Activated CD4-positive, alpha-beta T cell treated with anti-CD3 and anti-CD28 coated beads, Interleukin-2, amount 50 U/mL, for 16 hours (primary cell): ENCODE data around the gene UBE2L6.

Experiments used
- DNase-seq: peaks from one replicate; pipeline ENCODE4 v3.0.0-alpha.2; 2020

Gene UBE2L6

GRCh38 chr11:57567515-57568329, at the start of gene UBE2L6:
UBE2L6 (minus strand) TSS chr11:57567672; CDS start chr11:57567611, 61 bp downstream.
- DNase-seq = peak; percentile 66

- no peak for DNase-seq
Observed at GRCh38 chr11:57616595-57616994, 49.1 kb upstream of the UBE2L6 start.

- DNase-seq = no peak
Observed at GRCh38 chr11:57615308-57615707, 47.8 kb upstream of the UBE2L6 start.

- DNase-seq = no peak
Observed at GRCh38 chr11:57614234-57614772, 46.8 kb upstream of the UBE2L6 start.

- no peak for DNase-seq
Observed at GRCh38 chr11:57610170-57610569, 42.7 kb upstream of the UBE2L6 start.

GRCh38 chr11:57605028-57605420, 37.6 kb upstream of the UBE2L6 start:
- no peak for DNase-seq

GRCh38 chr11:57604296-57605027, 37.0 kb upstream of the UBE2L6 start:
- no peak for DNase-seq

GRCh38 chr11:57601297-57601696, 33.8 kb upstream of the UBE2L6 start:
- DNase-seq = no peak

GRCh38 chr11:57599381-57599780, 31.9 kb upstream of the UBE2L6 start:
- no peak for DNase-seq

- DNase-seq = no peak
Observed at GRCh38 chr11:57598831-57599155, 31.3 kb upstream of the UBE2L6 start.

GRCh38 chr11:57597916-57598830, 30.7 kb upstream of the UBE2L6 start:
- no peak for DNase-seq

GRCh38 chr11:57597461-57597915, 30.0 kb upstream of the UBE2L6 start, which contains the start of gene SERPING1:
SERPING1 (plus strand) TSS chr11:57597685; CDS start chr11:57598271, 586 bp downstream.
- DNase-seq = no peak

- no peak for DNase-seq
Observed at GRCh38 chr11:57596266-57596885, 28.9 kb upstream of the UBE2L6 start.

GRCh38 chr11:57588046-57588710, 20.7 kb upstream of the UBE2L6 start:
- no peak for DNase-seq

GRCh38 chr11:57586711-57587245, 19.3 kb upstream of the UBE2L6 start:
- no peak for DNase-seq

GRCh38 chr11:57585301-57585700, 17.8 kb upstream of the UBE2L6 start:
- no peak for DNase-seq

- no peak for DNase-seq
Observed at GRCh38 chr11:57584341-57584740, 16.9 kb upstream of the UBE2L6 start.

- DNase-seq = no peak
Observed at GRCh38 chr11:57574061-57574460, 6.6 kb upstream of the UBE2L6 start.

GRCh38 chr11:57571606-57572005, 4.1 kb upstream of the UBE2L6 start:
- DNase-seq = no peak

- peak; percentile 89 for DNase-seq
Observed at GRCh38 chr11:57568330-57568766, 876 bp upstream of the UBE2L6 start.

GRCh38 chr11:57566905-57567514, 462 bp downstream of the UBE2L6 start:
- peak; percentile 33 for DNase-seq
